K562 (cell line): ENCODE results near the gene UMODL1. TPM values are rescaled to one million over a fixed set of nuclear protein-coding genes. Genes with fewer than 3 reads are reported as not detected.
A peak's percentile ranks its signal among the peaks of the same experiment; 100 is the strongest.

ENCODE experiments used
- ATAC-seq: fragments of 200-7000 bp; cut with Tn5 transposase; 3 replicates; pipeline ENCODE4 v1.9.1; 2020; ENCODE audit warnings: moderate library complexity
- BruUV-seq: library from RNA; stranded (reverse); fragments of 400-500 nt; replicated peaks from 2 replicates; lab custom pipeline; 2021; lab: Mats Ljungman, UMichigan
- CTCF ChIA-PET: fragments of 300-600 bp; formaldehyde crosslinking; extraction: SDS; loops from one replicate; lab custom pipeline; 2021; ENCODE audit warnings: low intra/inter-chr PET ratio; lab: Yijun Ruan, JAX
- POLR2A ChIA-PET: fragments of 300-600, 350-650 bp; sonication (Branson Sonifier 250); formaldehyde crosslinking; extraction: SDS; loops from one replicate; lab custom pipeline; 2021; ENCODE audit warnings: antibody characterized with exemption, inconsistent platforms; lab: Yijun Ruan, JAX
- DNase-seq, 4 experiments: peaks; one replicate each; pipeline versions ENCODE4 v3.0.0 to v3.0.0-alpha.2; 2011 to 2018; ENCODE audit warnings: low spot score in 3 of 4, mixed read lengths in 3 of 4; ENCODE audit errors: extremely low read depth in 1 of 4
- FAIRE-seq: peaks from 2 replicates; lab custom pipeline; 2011; peaks lifted over from hg19 to GRCh38; lab: Jason Lieb, UNC
- H2AFZ ChIP-seq: 2 replicates; pipeline ENCODE4 v1.6.0; 2011; ENCODE audit warnings: low read depth, low read length, control low read depth, inconsistent platforms
- H3K27ac ChIP-seq: fragments of 200-600 bp; 3 replicates; pipeline ENCODE4 v1.8.0; 2011; ENCODE audit warnings: low read depth, mild to moderate bottlenecking, control low read depth, inconsistent platforms, low read length, moderate library complexity, mixed read lengths; ENCODE audit errors: extremely low read depth
- H3K27me3 ChIP-seq, 2 experiments: fragments of 300-600 bp in 1 of 2; 2 replicates in 1 of 2; 3 replicates in 1 of 2; pipeline versions ENCODE4 v1.6.0 to v1.8.0; 2011; ENCODE audit warnings: inconsistent platforms in 2 of 2, low read length in 2 of 2, mild to moderate bottlenecking in 1 of 2, mixed read lengths in 1 of 2, moderate library complexity in 1 of 2; ENCODE audit not compliant: control insufficient read depth in 2 of 2, insufficient read depth in 2 of 2
- H3K36me3 ChIP-seq: fragments of 300-600 bp; 3 replicates; pipeline ENCODE4 v1.8.0; 2011; ENCODE audit warnings: mild to moderate bottlenecking, low read length, inconsistent platforms; ENCODE audit not compliant: control insufficient read depth, insufficient read depth
- H3K4me1 ChIP-seq, 2 experiments: fragments of 200-600 bp in 1 of 2; replicated peaks in 1 of 2; 2 replicates in 1 of 2; 3 replicates in 1 of 2; pipeline versions ENCODE4 v1.5.1 to v1.8.0; 2011; ENCODE audit warnings: inconsistent platforms in 2 of 2, low read length in 2 of 2, mild to moderate bottlenecking in 1 of 2, mixed read lengths in 1 of 2, moderate library complexity in 1 of 2; ENCODE audit not compliant: control insufficient read depth in 2 of 2, insufficient read depth in 2 of 2
- H3K4me2 ChIP-seq: 2 replicates; pipeline ENCODE4 v1.6.1; 2011; ENCODE audit warnings: low read length, control low read depth, inconsistent platforms, mixed read lengths; ENCODE audit not compliant: insufficient read depth
- H3K4me3 ChIP-seq: fragments of 200-600 bp; sonication (generic), shearing (Covaris generic); 2 replicates; pipeline ENCODE4 v1.5.1; 2016; ENCODE audit warnings: control low read depth, inconsistent platforms
- H3K79me2 ChIP-seq: fragments of 200-600 bp; 3 replicates; pipeline ENCODE4 v1.8.0; 2011; ENCODE audit warnings: low read length, inconsistent platforms; ENCODE audit not compliant: control insufficient read depth, insufficient read depth
- H3K9ac ChIP-seq, 2 experiments: 2 replicates each; pipeline versions ENCODE4 v1.6.0 to v1.6.1; 2011; ENCODE audit warnings: low read depth in 2 of 2, low read length in 2 of 2, control low read depth in 1 of 2, inconsistent platforms in 1 of 2, mild to moderate bottlenecking in 1 of 2, mixed read lengths in 1 of 2; ENCODE audit not compliant: insufficient read depth in 1 of 2
- H3K9me1 ChIP-seq: one replicate; pipeline ENCODE4 v1.6.0; 2011; ENCODE audit warnings: inconsistent platforms, mild to moderate bottlenecking, low read length, moderate library complexity; ENCODE audit not compliant: control insufficient read depth, insufficient read depth
- H3K9me3 ChIP-seq: replicated peaks from 2 replicates; pipeline ENCODE4 v1.5.1; 2011; ENCODE audit warnings: low read depth, low read length, inconsistent platforms; ENCODE audit not compliant: control insufficient read depth, insufficient read depth
- H4K20me1 ChIP-seq: replicated peaks from 2 replicates; pipeline ENCODE4 v1.6.1; 2011; ENCODE audit warnings: low read length, inconsistent platforms, mixed read lengths; ENCODE audit not compliant: control insufficient read depth, insufficient read depth
- NCOA6 ChIP-seq: fragments of 450-650 bp; IDR thresholded peaks from 2 replicates; pipeline ENCODE4 v1.6.1; 2017; ENCODE audit warnings: mild to moderate bottlenecking
- NFYB ChIP-seq: IDR thresholded peaks from 2 replicates; pipeline ENCODE4 v1.6.1; 2011; ENCODE audit warnings: mild to moderate bottlenecking, moderate library complexity; ENCODE audit not compliant: insufficient read length; ENCODE audit errors: extremely low read depth
- RAD51 ChIP-seq: fragments of 450-650 bp; IDR thresholded peaks from 2 replicates; pipeline ENCODE4 v1.7.1; 2016; ENCODE audit warnings: low read depth, mild to moderate bottlenecking, borderline replicate concordance
- TFE3 ChIP-seq: fragments of 450-650 bp; formaldehyde crosslinking; IDR thresholded peaks from 2 replicates; pipeline ENCODE4 v1.4.0; 2020; ENCODE audit warnings: mild to moderate bottlenecking, mixed read lengths
- TOE1 ChIP-seq, 2 experiments: fragments of 450-650 bp in 1 of 2; sonication (generic) in 1 of 2; formaldehyde crosslinking in 1 of 2; IDR thresholded peaks; 2 replicates each; pipeline versions ENCODE4 v1.7.1 to v1.8.0; 2016 to 2022; ENCODE audit warnings: borderline replicate concordance in 2 of 2, mild to moderate bottlenecking in 2 of 2, antibody characterized with exemption in 1 of 2, inconsistent platforms in 1 of 2, low read depth in 1 of 2, missing genetic modification reagents in 1 of 2, moderate library complexity in 1 of 2
- USF2 ChIP-seq: sonication (generic); formaldehyde crosslinking; IDR thresholded peaks from 2 replicates; pipeline ENCODE4 v1.5.0; 2020; ENCODE audit warnings: missing genetic modification reagents
- WGBS: fragments of 100-300 bp; shearing (Covaris generic); methylation state at CpG from one replicate; pipeline ENCODE4 v1.1.6; 2016; ENCODE audit warnings: low coverage, mixed read lengths; ENCODE audit not compliant: insufficient coverage; ENCODE audit errors: missing lambda C conversion rate; 5-methylcytosine and 5-hydroxymethylcytosine counted together
- in situ Hi-C: fragments of 300-500 bp; cut with MboI; formaldehyde crosslinking; loops from 4 replicates; pipeline ENCODE4 v1.15.0; 2018; ENCODE audit warnings: inconsistent platforms, mixed read lengths
- intact Hi-C: fragments of 100-400 bp; cut with micrococcal nuclease; formaldehyde crosslinking; loops from 2 replicates; pipeline ENCODE4 v1.14.2; 2022
- polyA plus RNA-seq, 8 experiments: library from polyadenylated mRNA; depleted of rRNA in 4 of 8; stranded (reverse) in 5 of 8; unstranded in 3 of 8; fragments of >200 nt; fragmentation: Nextera tagmentation in 2 of 8; fragmentation: Illumina TruSeq in 1 of 8; extraction: Ambion mirVana in 2 of 8; extraction: Trizol in 1 of 8; gene quantifications; 2 replicates each; pipeline versions ENCODE4 v1.2.1 to v1.2.3, GENCODE V29; 2011 to 2014; ENCODE audit warnings: inconsistent platforms in 1 of 8, missing spikeins in 1 of 8
- total RNA-seq, 7 experiments: library from RNA; depleted of rRNA in 6 of 7; stranded (reverse); fragments of >200 nt in 6 of 7; fragmentation: Illumina TruSeq in 2 of 7; extraction: Trizol in 2 of 7; gene quantifications; 2 replicates each; pipeline versions ENCODE4 v1.2.1 to v1.2.3, GENCODE V29; 2011 to 2021; ENCODE audit warnings: low replicate concordance in 1 of 7
- TF ChIP-seq, protein P1 (sequence below): sonication (generic); formaldehyde crosslinking; IDR thresholded peaks from 2 replicates; pipeline ENCODE4 v1.9.0; 2022; ENCODE audit warnings: mild to moderate bottlenecking, missing genetic modification reagents

Gene UMODL1
- total and polyA plus RNA-seq, 9 of the 15 experiments (the other 6 are each of a cell fraction or from before 2014, with no cell fraction given), result not detected

- Histone ChIP-seq H3K27ac (no peak overlapping the region), H3K4me3 (no peak overlapping the region), H2AFZ (no peak overlapping the region), H3K4me1 (peaks cover 0 to 3% of the 10 kb centered on the region in 2 experiments; a peak in 1 of 5 replicates), H4K20me1 (peaks cover 14% of the 10 kb centered on the region), H3K27me3 (peaks cover 41 to 55% of the 10 kb centered on the region in 2 experiments), H3K4me2 (no peak overlapping the region), H3K36me3 (no peaks in the 10 kb centered on the region), H3K9me1 (no peaks in the 10 kb centered on the region), H3K9ac (no peak overlapping the region), H3K9me3 (no peaks in the 10 kb centered on the region), H3K79me2 (no peaks in the 10 kb centered on the region)
- DNase-seq (no peak), ATAC-seq (no peak), FAIRE-seq (no peak)
- intact Hi-C loops, result no loop called here
- 4% methylated on average over 4 of the region's 6 CpGs for WGBS
- ChIA-PET CTCF (interaction anchor here (0.6 kb wide), 1 partner anchor 16 kb away, joined by 4 read pairs; no protein-coding TSS in a partner anchor), POLR2A (no interaction called here)
- TF ChIP-seq TFE3 (CRISPR knock-in tag) (peak; percentile 78), NFYB (peak; percentile 27), TOE1 (IDR thresholded peaks at IDR 0.05; ENCODE audit: borderline replicate concordance) (0 out of 2 replicates have a peak, but pooled peaks have one; percentile 33), TOE1 (CRISPR knock-in tag; IDR thresholded peaks at IDR 0.05; ENCODE audit: borderline replicate concordance, low read depth) (no peak), NCOA6 (no peak), RAD51 (peak; percentile 59; the same call in 1 of the 2 replicates), USF2 (CRISPR knock-in tag) (peak; percentile 15; the same call in 1 of the 2 replicates)
- TF ChIP-seq, protein P1, sequence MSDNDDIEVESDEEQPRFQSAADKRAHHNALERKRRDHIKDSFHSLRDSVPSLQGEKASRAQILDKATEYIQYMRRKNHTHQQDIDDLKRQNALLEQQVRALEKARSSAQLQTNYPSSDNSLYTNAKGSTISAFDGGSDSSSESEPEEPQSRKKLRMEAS, result no peak
- BruUV-seq, result no TSS peak
- in situ Hi-C loops, result no loop called here
Observed at GRCh38 chr21:42130441-42130840, 59.3 kb downstream of the UMODL1 start.
